ENCODE data around the gene VMP1.
"Not testable (repeated sequence)": the region's sequence is repeated elsewhere in the genome, so short reads cannot be mapped to it uniquely, and the experiment has no call there.

VMP1 gene

DNA sequence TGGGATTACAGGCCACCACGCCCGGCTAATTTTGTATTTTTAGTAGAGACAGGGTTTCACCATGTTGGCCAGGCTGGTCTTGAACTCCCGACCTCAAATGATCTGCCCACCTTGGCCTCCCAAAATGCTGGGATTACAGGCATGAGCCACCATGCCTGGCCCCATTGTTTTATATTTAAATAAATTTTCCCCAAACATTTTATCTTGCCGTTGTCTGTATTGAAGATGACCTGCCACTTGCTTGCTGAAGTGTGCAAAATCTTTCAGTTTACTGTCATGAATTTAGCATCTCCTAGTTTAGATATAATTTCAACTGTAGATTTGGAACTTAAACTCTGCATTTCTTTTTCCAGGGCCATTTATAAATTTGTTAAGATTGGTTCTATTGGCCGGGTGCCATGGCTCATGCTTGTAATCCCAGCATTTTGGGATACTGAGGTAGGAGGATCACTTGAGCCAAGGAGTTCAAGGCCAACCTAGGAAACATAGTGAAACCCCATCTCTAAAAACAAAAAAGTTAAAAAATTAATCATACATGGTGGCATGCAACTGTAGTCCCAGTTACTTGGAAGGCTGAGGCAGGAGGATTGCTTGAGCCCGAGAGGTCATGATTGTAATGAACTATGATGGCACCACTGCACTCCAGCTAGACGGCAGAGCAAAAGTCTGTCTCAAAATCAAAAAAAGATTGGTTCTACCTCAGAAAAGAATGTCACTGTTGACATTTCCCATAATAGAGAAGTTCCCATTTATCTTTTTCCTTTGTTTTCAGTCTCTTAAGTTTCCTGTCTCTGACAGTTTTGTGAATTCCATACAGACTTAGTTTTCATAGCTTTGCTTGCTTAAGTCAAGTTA is 84.4 kb downstream of the VMP1 start:
- Histone ChIP-seq H3K27ac (peak overlapping the region; percentile 72), H3K9me3 (no peaks in the 10 kb centered on the region), H3K27me3 (no peaks in the 10 kb centered on the region), H3K36me3 (peaks cover 68% of the 10 kb centered on the region), H3K4me3 (ENCODE audit: low read depth in 1 of 2, low read length in 1 of 2) (no peak overlapping the region), H3K4me1 (ENCODE audit: control insufficient read depth in 1 of 2, insufficient read depth in 1 of 2, low read depth in 1 of 2, low read length in 1 of 2) (peaks cover 35 to 60% of the 10 kb centered on the region in 2 experiments)
- TF ChIP-seq, protein P1, sequence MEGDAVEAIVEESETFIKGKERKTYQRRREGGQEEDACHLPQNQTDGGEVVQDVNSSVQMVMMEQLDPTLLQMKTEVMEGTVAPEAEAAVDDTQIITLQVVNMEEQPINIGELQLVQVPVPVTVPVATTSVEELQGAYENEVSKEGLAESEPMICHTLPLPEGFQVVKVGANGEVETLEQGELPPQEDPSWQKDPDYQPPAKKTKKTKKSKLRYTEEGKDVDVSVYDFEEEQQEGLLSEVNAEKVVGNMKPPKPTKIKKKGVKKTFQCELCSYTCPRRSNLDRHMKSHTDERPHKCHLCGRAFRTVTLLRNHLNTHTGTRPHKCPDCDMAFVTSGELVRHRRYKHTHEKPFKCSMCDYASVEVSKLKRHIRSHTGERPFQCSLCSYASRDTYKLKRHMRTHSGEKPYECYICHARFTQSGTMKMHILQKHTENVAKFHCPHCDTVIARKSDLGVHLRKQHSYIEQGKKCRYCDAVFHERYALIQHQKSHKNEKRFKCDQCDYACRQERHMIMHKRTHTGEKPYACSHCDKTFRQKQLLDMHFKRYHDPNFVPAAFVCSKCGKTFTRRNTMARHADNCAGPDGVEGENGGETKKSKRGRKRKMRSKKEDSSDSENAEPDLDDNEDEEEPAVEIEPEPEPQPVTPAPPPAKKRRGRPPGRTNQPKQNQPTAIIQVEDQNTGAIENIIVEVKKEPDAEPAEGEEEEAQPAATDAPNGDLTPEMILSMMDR (IDR thresholded peaks at IDR 0.05), result no peak

DNA sequence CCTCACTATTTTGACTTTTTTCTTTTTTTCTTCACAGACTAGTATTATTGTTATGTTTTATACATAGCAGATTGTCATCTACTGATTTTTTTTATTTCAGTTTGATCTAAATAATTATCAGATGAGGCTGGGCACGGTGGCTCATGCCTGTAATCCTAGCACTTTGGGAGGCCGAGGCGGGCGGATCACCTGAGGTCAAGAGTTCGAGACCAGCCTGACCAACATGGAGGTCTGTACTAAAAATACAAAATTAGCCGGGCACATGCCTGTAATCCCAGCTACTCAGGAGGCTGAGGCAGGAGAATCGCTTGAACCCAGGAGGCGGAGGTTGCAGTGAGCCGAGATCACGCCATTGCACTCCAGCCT is 85.0 kb downstream of the VMP1 start:
- not testable (repeated sequence) for H3K4me3 ChIP-seq (ENCODE audit: low read depth in 1 of 2, low read length in 1 of 2); H3K27me3 ChIP-seq; H3K9me3 ChIP-seq
- H3K27ac ChIP-seq, result peak overlapping the region; percentile 72
- H3K4me1 ChIP-seq (ENCODE audit: control insufficient read depth in 1 of 2, insufficient read depth in 1 of 2, low read depth in 1 of 2, low read length in 1 of 2), result peaks cover 29 to 54% of the 10 kb centered on the region in 2 experiments
- peaks cover 73% of the 10 kb centered on the region for H3K36me3 ChIP-seq

GRCh38 chr17:59793205-59793604 is 85.8 kb downstream of the VMP1 start:
- H3K4me1 ChIP-seq (ENCODE audit: control insufficient read depth in 1 of 2, insufficient read depth in 1 of 2, low read depth in 1 of 2, low read length in 1 of 2), result peaks cover 21 to 46% of the 10 kb centered on the region in 2 experiments
- H3K4me3 ChIP-seq (ENCODE audit: low read depth in 1 of 2, low read length in 1 of 2), result no peak overlapping the region
- peaks cover 76% of the 10 kb centered on the region for H3K36me3 ChIP-seq
- TF ChIP-seq, protein P1 (IDR thresholded peaks at IDR 0.05), result no peak
- H3K27me3 ChIP-seq, result no peaks in the 10 kb centered on the region
- no peak overlapping the region for H3K27ac ChIP-seq
- H3K9me3 ChIP-seq, result no peaks in the 10 kb centered on the region

DNA sequence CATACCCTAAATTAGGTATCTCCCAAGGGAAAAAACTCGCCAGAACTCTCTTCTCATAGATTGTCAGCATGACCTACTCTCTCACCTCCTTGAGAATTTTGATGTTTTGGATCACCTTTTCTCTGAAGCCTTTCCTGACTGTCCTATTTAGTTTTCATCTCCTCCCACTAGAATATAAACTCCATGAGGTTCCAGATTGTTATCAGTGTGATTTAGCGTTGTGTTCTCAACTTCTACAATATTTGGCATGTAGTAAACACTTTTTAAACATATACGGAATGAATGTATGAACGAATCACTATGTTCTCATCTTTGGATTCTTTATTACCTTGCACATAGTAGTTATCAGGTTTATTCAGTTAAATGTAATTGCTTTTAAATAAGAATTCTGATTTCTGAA is 88.7 kb downstream of the VMP1 start:
- Histone ChIP-seq H3K36me3 (peaks cover 73% of the 10 kb centered on the region), H3K4me1 (ENCODE audit: control insufficient read depth in 1 of 2, insufficient read depth in 1 of 2, low read depth in 1 of 2, low read length in 1 of 2) (peaks cover 5 to 20% of the 10 kb centered on the region in 2 experiments), H3K27ac (peak overlapping the region; percentile 31), H3K9me3 (no peaks in the 10 kb centered on the region), H3K4me3 (ENCODE audit: low read depth in 1 of 2, low read length in 1 of 2) (no peak overlapping the region), H3K27me3 (no peaks in the 10 kb centered on the region)
- TF ChIP-seq, protein P1 (IDR thresholded peaks at IDR 0.05), result no peak

- no peaks in the 10 kb centered on the region for H3K27me3 ChIP-seq
- TF ChIP-seq, protein P1 (IDR thresholded peaks at IDR 0.05), result no peak
- H3K4me1 ChIP-seq (ENCODE audit: control insufficient read depth in 1 of 2, insufficient read depth in 1 of 2, low read depth in 1 of 2, low read length in 1 of 2), result peaks cover 0 to 13% of the 10 kb centered on the region in 2 experiments
- H3K4me3 ChIP-seq (ENCODE audit: low read depth in 1 of 2, low read length in 1 of 2), result no peak overlapping the region
- H3K9me3 ChIP-seq, result no peaks in the 10 kb centered on the region
- peaks cover 75% of the 10 kb centered on the region for H3K36me3 ChIP-seq
- peak overlapping the region; percentile 31 for H3K27ac ChIP-seq
Measured at GRCh38 chr17:59796785-59797205, 89.3 kb downstream of the VMP1 start.

GRCh38 chr17:59798111-59798510 is 90.7 kb downstream of the VMP1 start:
- H3K36me3 ChIP-seq, result peaks cover 72% of the 10 kb centered on the region
- no peaks in the 10 kb centered on the region for H3K9me3 ChIP-seq
- no peaks in the 10 kb centered on the region for H3K27me3 ChIP-seq
- TF ChIP-seq, protein P1 (IDR thresholded peaks at IDR 0.05), result no peak
- no peak overlapping the region for H3K4me3 ChIP-seq (ENCODE audit: low read depth in 1 of 2, low read length in 1 of 2)
- peaks cover 4 to 7% of the 10 kb centered on the region in 2 experiments for H3K4me1 ChIP-seq (ENCODE audit: control insufficient read depth in 1 of 2, insufficient read depth in 1 of 2, low read depth in 1 of 2, low read length in 1 of 2)
- H3K27ac ChIP-seq, result peak overlapping the region; percentile 18
